ENCODE results near the gene PXDN.
A peak's percentile ranks its signal among the peaks of the same experiment; 100 is the strongest.

The PXDN gene

GRCh38 chr2:1754046-1754445 lies 9.7 kb upstream of the PXDN start:
- no peak for DNase-seq (ENCODE audit: low read depth)

GRCh38 chr2:1752751-1753150 lies 8.4 kb upstream of the PXDN start:
- no peak for DNase-seq (ENCODE audit: low read depth)

- no peak for DNase-seq (ENCODE audit: low read depth)
Observed at GRCh38 chr2:1751767-1752725, 7.7 kb upstream of the PXDN start.

- DNase-seq (ENCODE audit: low read depth) = peak; percentile 90
Observed at GRCh38 chr2:1750933-1751766, 6.8 kb upstream of the PXDN start.

GRCh38 chr2:1750270-1750932 lies 6.1 kb upstream of the PXDN start:
- no peak for DNase-seq (ENCODE audit: low read depth)

- peak; percentile 35 for DNase-seq (ENCODE audit: low read depth)
Observed at GRCh38 chr2:1749489-1750119, 5.3 kb upstream of the PXDN start.

GRCh38 chr2:1748741-1749488 lies 4.6 kb upstream of the PXDN start:
- peak; percentile 70 for DNase-seq (ENCODE audit: low read depth)

- DNase-seq (ENCODE audit: low read depth) = peak; percentile 64
Observed at GRCh38 chr2:1748176-1748740, 3.9 kb upstream of the PXDN start.

GRCh38 chr2:1747065-1747941 lies 3.0 kb upstream of the PXDN start:
- no peak for DNase-seq (ENCODE audit: low read depth)

GRCh38 chr2:1746174-1747064 lies 2.1 kb upstream of the PXDN start:
- DNase-seq (ENCODE audit: low read depth) = no peak

GRCh38 chr2:1745171-1746023 lies 1.1 kb upstream of the PXDN start:
- no peak for DNase-seq (ENCODE audit: low read depth)

- no peak for DNase-seq (ENCODE audit: low read depth)
Observed at GRCh38 chr2:1744151-1744445, 217 bp downstream of the PXDN start.

- peak; percentile 68 for DNase-seq (ENCODE audit: low read depth)
Observed at GRCh38 chr2:1743396-1744150, 742 bp downstream of the PXDN start.

- DNase-seq (ENCODE audit: low read depth) = peak; percentile 97
Observed at GRCh38 chr2:1742681-1743395, 1.5 kb downstream of the PXDN start.

GRCh38 chr2:1742301-1742680 lies 2.0 kb downstream of the PXDN start:
- peak; percentile 42 for DNase-seq (ENCODE audit: low read depth)

GRCh38 chr2:1741851-1742250 lies 2.5 kb downstream of the PXDN start:
- DNase-seq (ENCODE audit: low read depth) = no peak

Measured in EH (cell line).